Motor neuron (in vitro differentiated cells): ENCODE results near the gene CCL21. TPM values are rescaled to one million over a fixed set of nuclear protein-coding genes. Genes with fewer than 3 reads are reported as not detected.

ENCODE experiments used
- ATAC-seq, 8 experiments: fragments of 200-7000 bp; cut with Tn5 transposase; replicated peaks in 6 of 8; 2 replicates each; pipeline ENCODE4 v1.8.0; 2021; ENCODE audit warnings: mild to moderate bottlenecking in 8 of 8, moderate library complexity in 8 of 8
- H3K27ac ChIP-seq, 2 donors: fragments of 250-450 bp; sonication (Bioruptor Pico); 2 replicates each; pipeline ENCODE4 v1.9.0; 2021; ENCODE audit warnings: antibody characterized with exemption in 2 of 2, mild to moderate bottlenecking in 2 of 2, moderate library complexity in 1 of 2
- H3K4me1 ChIP-seq, 2 donors: fragments of 250-450 bp; sonication (Bioruptor Pico); replicated peaks in 1 of 2; 2 replicates each; pipeline ENCODE4 v1.6.1; 2021; ENCODE audit warnings: antibody characterized with exemption in 2 of 2, mild to moderate bottlenecking in 2 of 2, moderate library complexity in 1 of 2
- H3K4me3 ChIP-seq, 5 donors: fragments of 250-450 bp; sonication (Bioruptor Pico); 2 replicates each; pipeline ENCODE4 v1.9.0; 2021; ENCODE audit warnings: antibody characterized with exemption in 5 of 5, mild to moderate bottlenecking in 5 of 5, moderate library complexity in 4 of 5
- WGBS, 10 experiments: fragments of 450-650 bp; shearing (Covaris generic); methylation state at CpG; one replicate each; pipeline ENCODE4 v1.0.0; 2022; 5-methylcytosine and 5-hydroxymethylcytosine counted together
- in situ Hi-C, 9 experiments: fragments of 400-800 bp; cut with MboI; loops; one replicate each; pipeline ENCODE4 v1.15.0; 2021; ENCODE audit warnings: low sequenced_read_pairs in 9 of 9, low pct_unique_long_range_greater_than_20kb in 2 of 9; ENCODE audit not compliant: unreplicated experiment in 9 of 9
- total RNA-seq, 8 experiments: library from RNA; unstranded; fragments of 300-600 nt; gene quantifications; 2 replicates each; pipeline versions ENCODE4 v1.2.3 to v1.2.4, GENCODE V29; 2022

The CCL21 gene
- total RNA-seq, 8 experiments from 2014 or later = 0.22 to 1.3 (median 0.76) TPM; not detected in 5

- in situ Hi-C loops = no loop called here
- Histone ChIP-seq H3K4me3 (no peak overlapping the region), H3K27ac (no peak overlapping the region), H3K4me1 (no peaks in the 10 kb centered on the region)
- 100% methylated on average over 1 of the region's 2 CpGs; no CpG with 5 or more reads in 9 of the 10 experiments for WGBS, 10 experiments
- ATAC-seq = peak in 2 of 8 experiments; percentile 20 to 71
These were observed 34.1 kb downstream of the CCL21 start for GRCh38 chr9:34675869-34676268.

- WGBS, 10 experiments = 14 to 100% (median 90%) methylated on average over 2 of the region's 10 CpGs; no CpG with 5 or more reads in 5 of the 10 experiments
- Histone ChIP-seq H3K4me3 (no peak overlapping the region), H3K4me1 (no peaks in the 10 kb centered on the region), H3K27ac (no peak overlapping the region)
- ATAC-seq = peak in 7 of 8 experiments; percentile 36 to 99 (median 54)
- in situ Hi-C loops = no loop called here
These were observed 34.8 kb downstream of the CCL21 start for GRCh38 chr9:34675048-34675714.

- 70 to 100% (median 76%) methylated on average over 1 to 3 of the region's 3 CpGs; no CpG with 5 or more reads in 4 of the 10 experiments for WGBS, 10 experiments
- no peak overlapping the region for H3K27ac ChIP-seq
- no peak for ATAC-seq
- no peaks in the 10 kb centered on the region for H3K4me1 ChIP-seq
- no peak overlapping the region for H3K4me3 ChIP-seq
- in situ Hi-C loops = no loop called here
These were observed 35.5 kb downstream of the CCL21 start for GRCh38 chr9:34674440-34674839.

GRCh38 chr9:34671307-34671706, 38.6 kb downstream of the CCL21 start:
- Histone ChIP-seq H3K4me1 (peaks cover 6% of the 10 kb centered on the region in 2 donors), H3K27ac (no peak overlapping the region), H3K4me3 (no peak overlapping the region)
- ATAC-seq = no peak
- in situ Hi-C loops = no loop called here
- 86 to 100% (median 100%) methylated on average over 1 of the region's 1 CpG; no CpG with 5 or more reads in 5 of the 10 experiments for WGBS, 10 experiments

- ATAC-seq = no peak
- peaks cover 6% of the 10 kb centered on the region in 2 donors for H3K4me1 ChIP-seq
- H3K4me3 ChIP-seq = no peak overlapping the region
- in situ Hi-C loops = no loop called here
- no peak overlapping the region for H3K27ac ChIP-seq
- WGBS, 10 experiments = 43 to 100% (median 83%) methylated on average over 1 to 4 of the region's 5 CpGs; no CpG with 5 or more reads in 1 of the 10 experiments
These were observed 40.0 kb downstream of the CCL21 start for GRCh38 chr9:34669809-34670562.

GRCh38 chr9:34665381-34666250, 44.3 kb downstream of the CCL21 start:
- Histone ChIP-seq H3K4me3 (peak overlapping the region; percentile 49 to 94 (median 75)), H3K27ac (peak overlapping the region; percentile 87 to 91), H3K4me1 (peaks cover 6 to 9% of the 10 kb centered on the region in 2 donors)
- ATAC-seq = peak; percentile 81 to 86 (median 83)
- in situ Hi-C loops = no loop called here
- 0% methylated on average over 1 to 8 of the region's 55 CpGs; no CpG with 5 or more reads in 7 of the 10 experiments for WGBS, 10 experiments

GRCh38 chr9:34665067-34665380, 44.9 kb downstream of the CCL21 start:
- 0% methylated on average over 1 of the region's 26 CpGs; no CpG with 5 or more reads in 9 of the 10 experiments for WGBS, 10 experiments
- peak overlapping the region; percentile 62 to 72 for H3K27ac ChIP-seq
- peak overlapping the region; percentile 49 to 94 (median 75) for H3K4me3 ChIP-seq
- peaks cover 6 to 9% of the 10 kb centered on the region in 2 donors for H3K4me1 ChIP-seq
- ATAC-seq = peak in 1 of 8 experiments; percentile 4
- in situ Hi-C loops = no loop called here

GRCh38 chr9:34664281-34665066, 45.5 kb downstream of the CCL21 start:
- Histone ChIP-seq H3K4me1 (peaks cover 6 to 9% of the 10 kb centered on the region in 2 donors), H3K27ac (peak overlapping the region; percentile 62 to 72), H3K4me3 (peak overlapping the region; percentile 49 to 94 (median 75))
- 2 to 20% (median 17%) methylated on average over 1 to 8 of the region's 18 CpGs; no CpG with 5 or more reads in 6 of the 10 experiments for WGBS, 10 experiments
- ATAC-seq = peak in 7 of 8 experiments; percentile 12 to 49 (median 14)
- in situ Hi-C loops = no loop called here

GRCh38 chr9:34663303-34663605, 46.7 kb downstream of the CCL21 start:
- no peak overlapping the region for H3K4me3 ChIP-seq
- H3K27ac ChIP-seq = no peak overlapping the region
- ATAC-seq = no peak
- peaks cover 6 to 9% of the 10 kb centered on the region in 2 donors for H3K4me1 ChIP-seq
- in situ Hi-C loops = no loop called here

GRCh38 chr9:34662526-34663302, 47.2 kb downstream of the CCL21 start, which contains the start of gene CCL27:
Gene CCL27, minus strand, starts transcription at chr9:34662657. Its CDS starts 24 bp downstream, at chr9:34662633.
- in situ Hi-C loops = no loop called here
- WGBS, 10 experiments = 83 to 100% (median 94%) methylated on average over 1 to 3 of the region's 4 CpGs; no CpG with 5 or more reads in 5 of the 10 experiments
- ATAC-seq = no peak
- Histone ChIP-seq H3K4me3 (no peak within 1 kb of the TSS), H3K4me1 (peaks cover 6 to 9% of the 10 kb centered on the region in 2 donors), H3K27ac (no peak within 1 kb of the TSS)

GRCh38 chr9:34659592-34660253, 50.2 kb downstream of the CCL21 start:
- no peak for ATAC-seq
- Histone ChIP-seq H3K4me1 (peaks cover 5 to 7% of the 10 kb centered on the region in 2 donors), H3K4me3 (no peak overlapping the region), H3K27ac (no peak overlapping the region)
- in situ Hi-C loops = no loop called here
- 50 to 94% (median 86%) methylated on average over 2 to 5 of the region's 8 CpGs; no CpG with 5 or more reads in 4 of the 10 experiments for WGBS, 10 experiments
